ENCODE data around the gene WRAP53. TPM values are rescaled to one million over a fixed set of nuclear protein-coding genes. Genes with fewer than 3 reads are reported as not detected.

The WRAP53 gene
- total RNA-seq, 1 donor = 4.3 TPM

GRCh38 chr17:7686222-7687071 is 1.8 kb upstream of the WRAP53 start:
- TF ChIP-seq CTCF (IDR thresholded peaks at IDR 0.05; ENCODE audit: extremely low read depth, low read depth, low read length) = no peak
- H3K4me2 ChIP-seq (ENCODE audit: insufficient read depth, low read length) = peak overlapping the region; percentile 90

GRCh38 chr17:7687072-7687907 is 987 bp upstream of the WRAP53 start, which contains the start of gene TP53:
Gene TP53, minus strand, starts transcription at chr17:7687490. Its CDS starts 10,896 bp downstream, at chr17:7676594.
- Histone ChIP-seq H3K4me2 (ENCODE audit: insufficient read depth, low read length) (peak within 1 kb of the TSS; percentile 98), H3K9me3 (ENCODE audit: low read depth, low read length) (no peaks in the 10 kb centered on the region), H2AFZ (ENCODE audit: low read length) (peak within 1 kb of the TSS; percentile 100), H3K27ac (ENCODE audit: low read depth, low read length) (peak within 1 kb of the TSS; percentile 100), H3K36me3 (ENCODE audit: insufficient read depth, low read length) (no peaks in the 10 kb centered on the region), H3K4me3 (ENCODE audit: insufficient read depth, low read length) (peak within 1 kb of the TSS; percentile 99), H4K20me1 (ENCODE audit: insufficient read depth, low read length) (no peaks in the 10 kb centered on the region), H3K4me1 (ENCODE audit: insufficient read depth, low read length) (peaks cover 31% of the 10 kb centered on the region), H3K27me3 (ENCODE audit: insufficient read depth, low read length) (no peaks in the 10 kb centered on the region), H3K79me2 (ENCODE audit: insufficient read depth, low read length) (peaks cover 47% of the 10 kb centered on the region)
- DNase-seq (ENCODE audit: insufficient read length, low spot score, missing footprints) = no peak
- no peak for TF ChIP-seq CTCF (IDR thresholded peaks at IDR 0.05; ENCODE audit: extremely low read depth, low read depth, low read length)

More at GRCh38 chr17:7686222-7687071, 1.8 kb upstream of the WRAP53 start:
- Histone ChIP-seq H3K36me3 (ENCODE audit: insufficient read depth, low read length) (no peaks in the 10 kb centered on the region), H3K79me2 (ENCODE audit: insufficient read depth, low read length) (peaks cover 48% of the 10 kb centered on the region), H3K27me3 (ENCODE audit: insufficient read depth, low read length) (no peaks in the 10 kb centered on the region), H2AFZ (ENCODE audit: low read length) (peak overlapping the region; percentile 98), H3K27ac (ENCODE audit: low read depth, low read length) (peak overlapping the region; percentile 100), H3K4me3 (ENCODE audit: insufficient read depth, low read length) (peak overlapping the region; percentile 99), H4K20me1 (ENCODE audit: insufficient read depth, low read length) (no peaks in the 10 kb centered on the region), H3K4me1 (ENCODE audit: insufficient read depth, low read length) (peaks cover 31% of the 10 kb centered on the region), H3K9me3 (ENCODE audit: low read depth, low read length) (no peaks in the 10 kb centered on the region)
- DNase-seq (ENCODE audit: insufficient read length, low spot score, missing footprints) = peak; percentile 88

GRCh38 chr17:7688808-7689316 is 585 bp downstream of the WRAP53 start:
- peak; percentile 11 for DNase-seq (ENCODE audit: insufficient read length, low spot score, missing footprints)
- peak overlapping the region; percentile 79 for H3K27ac ChIP-seq (ENCODE audit: low read depth, low read length)

More at GRCh38 chr17:7688808-7689316, 585 bp downstream of the WRAP53 start:
- Histone ChIP-seq H3K27me3 (ENCODE audit: insufficient read depth, low read length) (no peaks in the 10 kb centered on the region), H4K20me1 (ENCODE audit: insufficient read depth, low read length) (no peaks in the 10 kb centered on the region), H3K4me2 (ENCODE audit: insufficient read depth, low read length) (peak overlapping the region; percentile 98), H2AFZ (ENCODE audit: low read length) (peak overlapping the region; percentile 100), H3K4me3 (ENCODE audit: insufficient read depth, low read length) (peak overlapping the region; percentile 99), H3K4me1 (ENCODE audit: insufficient read depth, low read length) (peaks cover 31% of the 10 kb centered on the region), H3K79me2 (ENCODE audit: insufficient read depth, low read length) (peaks cover 37% of the 10 kb centered on the region), H3K36me3 (ENCODE audit: insufficient read depth, low read length) (no peaks in the 10 kb centered on the region), H3K9me3 (ENCODE audit: low read depth, low read length) (no peaks in the 10 kb centered on the region)
- TF ChIP-seq CTCF (IDR thresholded peaks at IDR 0.05; ENCODE audit: extremely low read depth, low read depth, low read length) = no peak
